ENCODE data around the gene EXOC5. TPM values are rescaled to one million over a fixed set of nuclear protein-coding genes. Genes with fewer than 3 reads are reported as not detected.

The EXOC5 gene
- total RNA-seq, 1 donor from 2014 or later: 53.8 TPM

DNA sequence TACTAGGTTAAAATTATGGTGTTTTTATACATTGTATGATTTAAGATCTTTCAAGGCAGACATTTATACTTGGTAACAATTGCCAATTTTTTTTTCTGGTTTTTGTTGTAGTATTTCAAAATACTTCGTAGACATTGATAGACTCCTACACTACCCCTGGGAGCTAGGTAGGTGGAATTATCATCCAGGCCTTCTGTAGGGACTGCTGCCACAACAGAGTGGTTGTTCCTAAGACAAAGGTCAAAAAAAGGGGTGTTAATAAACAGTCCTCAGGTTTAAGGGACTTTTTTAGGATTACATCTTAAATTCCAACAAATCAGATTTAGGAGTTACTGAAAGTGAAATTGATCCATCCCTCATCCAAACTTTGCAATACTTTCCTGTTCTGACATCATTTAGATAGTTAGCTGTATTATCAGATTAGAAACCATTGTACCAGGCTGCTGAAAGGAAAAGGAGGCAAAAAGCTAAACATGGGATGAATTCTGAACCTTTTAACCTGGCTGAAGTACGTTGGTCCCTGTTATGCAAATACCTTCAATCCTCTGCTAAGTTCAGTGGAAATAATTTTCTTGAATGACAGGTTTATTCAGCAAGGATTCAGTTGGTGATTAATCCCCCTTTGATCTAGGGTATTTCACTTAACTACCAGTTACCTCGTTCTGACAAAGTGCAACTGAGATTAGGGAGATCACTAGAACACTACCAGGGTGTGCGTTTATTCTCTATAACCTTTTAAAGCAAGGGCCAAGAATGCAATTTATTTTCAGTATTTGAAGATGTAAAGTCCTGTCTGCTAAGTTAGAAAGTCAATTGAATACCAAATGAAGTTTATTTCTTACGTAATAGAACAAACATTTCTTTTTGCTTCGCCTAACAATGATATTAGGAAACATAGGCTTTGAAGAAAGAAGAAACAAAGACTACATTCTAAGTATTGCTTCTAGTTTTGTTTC lies 23.3 kb upstream of the EXOC5 start:
- DNase-seq: no peak
- Mint-ChIP-seq H3K4me3 (no peak overlapping the region), H3K36me3 (ENCODE audit: low read depth) (peaks cover 39% of the 10 kb centered on the region), H3K9me3 (no peaks in the 10 kb centered on the region), H3K27ac (no peak overlapping the region), H3K4me1 (no peaks in the 10 kb centered on the region), H3K27me3 (no peaks in the 10 kb centered on the region)
- ChIA-PET POLR2A (no interaction called here), CTCF (no interaction called here)
- intact Hi-C loops (cut with micrococcal nuclease): loop anchor here (5.0 to 10.0 kb wide), 2 partner anchors 65 to 227 kb away; no protein-coding TSS in a partner anchor
- TF ChIP-seq, protein P1, sequence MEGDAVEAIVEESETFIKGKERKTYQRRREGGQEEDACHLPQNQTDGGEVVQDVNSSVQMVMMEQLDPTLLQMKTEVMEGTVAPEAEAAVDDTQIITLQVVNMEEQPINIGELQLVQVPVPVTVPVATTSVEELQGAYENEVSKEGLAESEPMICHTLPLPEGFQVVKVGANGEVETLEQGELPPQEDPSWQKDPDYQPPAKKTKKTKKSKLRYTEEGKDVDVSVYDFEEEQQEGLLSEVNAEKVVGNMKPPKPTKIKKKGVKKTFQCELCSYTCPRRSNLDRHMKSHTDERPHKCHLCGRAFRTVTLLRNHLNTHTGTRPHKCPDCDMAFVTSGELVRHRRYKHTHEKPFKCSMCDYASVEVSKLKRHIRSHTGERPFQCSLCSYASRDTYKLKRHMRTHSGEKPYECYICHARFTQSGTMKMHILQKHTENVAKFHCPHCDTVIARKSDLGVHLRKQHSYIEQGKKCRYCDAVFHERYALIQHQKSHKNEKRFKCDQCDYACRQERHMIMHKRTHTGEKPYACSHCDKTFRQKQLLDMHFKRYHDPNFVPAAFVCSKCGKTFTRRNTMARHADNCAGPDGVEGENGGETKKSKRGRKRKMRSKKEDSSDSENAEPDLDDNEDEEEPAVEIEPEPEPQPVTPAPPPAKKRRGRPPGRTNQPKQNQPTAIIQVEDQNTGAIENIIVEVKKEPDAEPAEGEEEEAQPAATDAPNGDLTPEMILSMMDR (IDR thresholded peaks at IDR 0.05): no peak
- ATAC-seq (ENCODE audit: low read depth): no peak

DNA sequence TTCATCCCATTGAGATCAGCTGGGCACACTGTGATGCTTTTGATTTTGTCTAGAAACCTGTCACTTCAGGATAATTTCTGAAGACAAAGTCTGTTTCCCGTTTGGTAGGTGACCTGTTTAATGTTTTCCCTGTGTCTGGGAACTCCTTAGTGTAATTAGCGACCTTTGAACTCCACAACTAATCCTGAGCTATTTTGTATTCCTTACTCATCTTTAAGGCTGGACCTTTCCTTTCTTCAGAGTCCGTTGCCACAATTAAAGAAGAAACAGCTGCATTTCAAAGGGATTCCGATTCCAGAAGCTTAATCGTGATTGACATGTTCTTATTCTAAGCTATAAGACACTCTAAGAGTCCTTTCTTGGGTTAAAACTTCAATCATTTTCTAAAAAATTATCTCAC lies 22.0 kb upstream of the EXOC5 start:
- ChIA-PET CTCF (no interaction called here), POLR2A (interaction anchor here (0.6 kb wide), 1 partner anchor 393 kb away, joined by 7 read pairs; no protein-coding TSS in a partner anchor)
- Mint-ChIP-seq H3K4me1 (no peaks in the 10 kb centered on the region), H3K36me3 (ENCODE audit: low read depth) (peaks cover 49% of the 10 kb centered on the region), H3K27me3 (no peaks in the 10 kb centered on the region), H3K9me3 (no peaks in the 10 kb centered on the region), H3K4me3 (no peak overlapping the region), H3K27ac (no peak overlapping the region)
- intact Hi-C loops (cut with micrococcal nuclease): loop anchor here (5.0 to 10.0 kb wide), 2 partner anchors 63 to 226 kb away; no protein-coding TSS in a partner anchor
- TF ChIP-seq, protein P1 (IDR thresholded peaks at IDR 0.05): no peak
- no peak for DNase-seq
- ATAC-seq (ENCODE audit: low read depth): no peak

DNA sequence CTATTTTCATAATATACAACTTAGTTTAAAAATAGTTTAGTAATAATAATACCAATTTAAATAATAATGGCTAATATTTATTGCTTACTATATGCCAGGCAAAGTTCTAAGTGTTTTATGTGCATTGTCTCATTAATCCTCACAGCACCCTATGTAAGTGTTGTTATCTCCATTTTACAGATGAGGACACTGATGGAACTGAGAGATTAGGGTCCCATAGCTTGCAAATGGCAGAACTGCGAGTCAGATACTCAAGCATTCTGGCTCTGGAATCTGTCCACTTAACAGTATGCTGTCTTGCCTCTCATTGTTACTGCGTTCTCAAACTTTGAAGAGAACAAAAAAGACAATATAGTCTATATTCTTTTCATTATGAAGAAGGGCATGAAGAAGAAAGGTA lies 19.0 kb upstream of the EXOC5 start:
- H3K27me3 Mint-ChIP-seq: no peaks in the 10 kb centered on the region
- peaks cover 77% of the 10 kb centered on the region for H3K36me3 Mint-ChIP-seq (ENCODE audit: low read depth)
- H3K4me1 Mint-ChIP-seq: no peaks in the 10 kb centered on the region
- POLR2A ChIA-PET: no interaction called here
- CTCF ChIA-PET: no interaction called here
- TF ChIP-seq, protein P1 (IDR thresholded peaks at IDR 0.05): no peak
- DNase-seq: no peak
- intact Hi-C loops (cut with micrococcal nuclease): no loop called here
- no peaks in the 10 kb centered on the region for H3K9me3 Mint-ChIP-seq
- H3K27ac Mint-ChIP-seq: no peak overlapping the region
- no peak for ATAC-seq (ENCODE audit: low read depth)
- H3K4me3 Mint-ChIP-seq: no peak overlapping the region

DNA sequence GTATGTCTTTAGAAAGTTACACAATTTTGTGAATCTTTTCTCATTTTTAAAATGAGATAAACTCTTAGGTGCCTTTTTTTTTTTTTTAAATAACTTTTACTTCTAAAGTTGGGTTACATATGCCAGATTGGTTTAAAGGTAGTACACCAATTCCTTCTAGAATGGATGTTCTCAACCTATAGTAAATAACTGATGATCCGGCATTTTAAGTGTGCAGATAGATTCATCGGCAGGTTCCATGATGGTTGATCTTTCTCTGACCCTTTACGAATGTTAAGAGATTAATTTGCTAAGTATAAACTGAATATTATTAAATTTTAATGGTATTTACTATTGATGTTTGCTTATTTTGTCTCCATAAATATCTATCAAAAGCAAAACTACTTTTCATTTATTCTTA lies 8.4 kb upstream of the EXOC5 start:
- CTCF ChIA-PET: no interaction called here
- TF ChIP-seq, protein P1 (IDR thresholded peaks at IDR 0.05): no peak
- H3K4me1 Mint-ChIP-seq: peaks cover 6% of the 10 kb centered on the region

DNA sequence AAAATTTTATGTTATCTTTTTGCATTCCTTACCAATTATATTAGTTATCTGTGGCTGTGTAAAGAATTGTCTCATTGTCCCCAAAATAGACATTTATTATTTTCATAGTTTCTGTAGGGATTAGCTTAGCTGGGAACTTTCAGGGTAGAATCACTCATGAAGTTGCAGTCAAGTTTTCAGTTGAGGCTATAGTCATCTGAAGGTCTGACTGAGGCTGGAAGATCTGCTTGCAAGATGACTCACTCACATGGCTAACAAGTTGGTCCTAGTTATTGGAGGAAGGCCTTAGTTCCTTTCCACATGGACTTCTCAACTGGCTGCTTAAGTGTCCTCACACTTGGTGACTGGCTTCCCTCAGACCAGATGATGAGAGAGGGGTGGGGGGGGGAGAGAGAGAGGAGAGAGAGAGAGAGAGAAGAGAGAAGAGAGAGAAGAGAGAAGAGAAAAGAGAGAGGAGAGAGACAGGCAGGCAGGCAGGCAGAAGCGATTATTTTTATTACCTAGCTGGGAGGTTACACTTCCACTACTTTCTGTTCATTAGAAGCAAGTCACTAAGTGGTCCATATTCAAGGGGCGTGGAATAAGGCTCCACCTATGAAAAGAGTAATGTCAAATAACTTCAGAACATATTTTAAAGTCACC lies 6.4 kb upstream of the EXOC5 start:
- Mint-ChIP-seq H3K9me3 (no peaks in the 10 kb centered on the region), H3K36me3 (ENCODE audit: low read depth) (peaks cover 37% of the 10 kb centered on the region), H3K27ac (no peak overlapping the region), H3K27me3 (no peaks in the 10 kb centered on the region), H3K4me1 (peaks cover 25% of the 10 kb centered on the region), H3K4me3 (no peak overlapping the region)
- ChIA-PET CTCF (no interaction called here), POLR2A (no interaction called here)
- TF ChIP-seq, protein P1 (IDR thresholded peaks at IDR 0.05): no peak
- ATAC-seq (ENCODE audit: low read depth): no peak
- intact Hi-C loops (cut with micrococcal nuclease): no loop called here
- no peak for DNase-seq

More for the DNA sequence above, 8.4 kb upstream of the EXOC5 start:
- ATAC-seq (ENCODE audit: low read depth) (no peak), DNase-seq (no peak)
- no peaks in the 10 kb centered on the region for H3K9me3 Mint-ChIP-seq
- no peaks in the 10 kb centered on the region for H3K27me3 Mint-ChIP-seq
- H3K4me3 Mint-ChIP-seq: no peak overlapping the region
- POLR2A ChIA-PET: interaction anchor here (0.7 kb wide), 1 partner anchor 1028 kb away, joined by 4 read pairs; no protein-coding TSS in a partner anchor
- H3K36me3 Mint-ChIP-seq (ENCODE audit: low read depth): peaks cover 49% of the 10 kb centered on the region
- no peak overlapping the region for H3K27ac Mint-ChIP-seq
- intact Hi-C loops (cut with micrococcal nuclease): no loop called here
